ENCODE data around the gene ELK1.
"Not testable (repeated sequence)": the region's sequence is repeated elsewhere in the genome, so short reads cannot be mapped to it uniquely, and the experiment has no call there.

Gene ELK1, protein sequence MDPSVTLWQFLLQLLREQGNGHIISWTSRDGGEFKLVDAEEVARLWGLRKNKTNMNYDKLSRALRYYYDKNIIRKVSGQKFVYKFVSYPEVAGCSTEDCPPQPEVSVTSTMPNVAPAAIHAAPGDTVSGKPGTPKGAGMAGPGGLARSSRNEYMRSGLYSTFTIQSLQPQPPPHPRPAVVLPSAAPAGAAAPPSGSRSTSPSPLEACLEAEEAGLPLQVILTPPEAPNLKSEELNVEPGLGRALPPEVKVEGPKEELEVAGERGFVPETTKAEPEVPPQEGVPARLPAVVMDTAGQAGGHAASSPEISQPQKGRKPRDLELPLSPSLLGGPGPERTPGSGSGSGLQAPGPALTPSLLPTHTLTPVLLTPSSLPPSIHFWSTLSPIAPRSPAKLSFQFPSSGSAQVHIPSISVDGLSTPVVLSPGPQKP

DNA sequence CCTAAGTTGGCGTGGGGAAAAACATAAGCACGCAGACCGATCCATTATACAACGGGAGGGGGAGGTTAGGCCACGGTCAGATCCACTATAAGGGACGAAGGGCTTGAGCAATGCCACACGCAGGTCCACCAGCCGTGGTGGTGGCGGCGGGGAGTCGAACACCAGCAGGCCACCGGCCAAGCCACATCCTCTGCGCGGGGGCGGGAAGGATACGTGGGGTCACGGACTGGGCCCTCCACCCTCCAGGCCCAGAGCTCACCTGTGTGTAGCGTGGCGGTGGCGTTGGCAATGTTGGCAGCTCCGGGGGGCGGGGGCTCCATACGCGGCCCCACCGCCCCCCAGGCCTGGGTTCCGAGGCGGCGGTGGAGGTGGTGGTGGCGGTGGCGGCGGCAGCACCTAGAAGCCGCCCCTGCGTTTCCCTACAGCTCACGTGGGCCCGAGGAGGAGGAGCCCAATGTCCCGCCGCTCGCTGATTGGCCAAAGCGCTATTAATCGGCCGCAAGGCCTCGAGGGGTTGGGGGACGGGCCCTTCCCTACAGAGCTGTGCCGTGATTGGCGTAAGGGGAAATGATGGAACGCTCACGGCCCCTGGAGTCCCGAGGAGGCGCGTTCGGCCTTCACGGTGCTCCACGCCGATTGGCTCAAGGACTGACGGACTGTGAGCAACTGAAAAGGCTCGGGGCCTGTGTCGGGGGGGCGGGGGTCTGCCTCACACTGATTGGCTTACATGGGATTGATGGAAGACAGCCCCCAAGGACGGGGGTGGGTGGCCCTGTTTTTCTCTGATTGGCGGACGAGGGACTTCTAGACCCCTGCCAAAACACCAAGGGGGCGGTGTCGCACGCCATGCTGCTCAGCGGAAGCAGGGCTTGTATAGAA lies at the start of gene ELK1:
Gene ELK1, minus strand, starts transcription at position 400 of the 879 bp plus-strand sequence. CDS start 9,122 bp downstream, outside the sequence.
- H3K4me3 ChIP-seq (ENCODE audit: low read length in 2 of 2): peak within 1 kb of the TSS; percentile 79 to 81
- peaks cover 0 to 13% of the 10 kb centered on the region in 2 donors for H3K36me3 ChIP-seq (ENCODE audit: control insufficient read depth in 2 of 2, insufficient read depth in 2 of 2, low read length in 2 of 2)
- H3K27me3 ChIP-seq (ENCODE audit: control insufficient read depth in 2 of 2, insufficient read depth in 2 of 2, low read length in 2 of 2): no peaks in the 10 kb centered on the region
- peak within 1 kb of the TSS; percentile 76 to 77 for H3K9ac ChIP-seq (ENCODE audit: low read depth in 1 of 2, low read length in 2 of 2)
- H3K4me1 ChIP-seq (ENCODE audit: control insufficient read depth in 2 of 2, insufficient read depth in 2 of 2, low read length in 2 of 2): peaks cover 3 to 11% of the 10 kb centered on the region in 2 donors
- H3K27ac ChIP-seq (ENCODE audit: low read depth in 2 of 2, low read length in 2 of 2): peak within 1 kb of the TSS; percentile 79 to 84
- no peaks in the 10 kb centered on the region for H3K9me3 ChIP-seq (ENCODE audit: control insufficient read depth in 2 of 2, low read length in 2 of 2)

DNA sequence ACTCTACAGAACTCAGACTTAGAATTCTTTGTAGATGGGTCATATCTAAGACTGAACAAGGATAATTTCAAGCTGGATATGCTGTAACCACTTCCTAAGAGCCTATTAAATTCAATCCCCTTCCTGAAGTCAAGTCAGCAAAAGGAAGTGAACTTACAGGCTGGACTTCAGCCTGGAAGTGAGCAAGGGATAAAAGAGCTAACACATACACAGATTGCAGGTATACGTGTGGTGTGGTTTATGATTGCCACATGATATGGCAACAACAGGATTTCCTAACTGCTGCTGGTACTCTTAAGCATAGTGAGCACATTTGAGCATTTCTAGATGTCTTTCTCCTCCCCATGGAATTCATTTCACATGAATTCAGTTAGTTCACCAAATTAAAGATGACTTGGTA lies 46.8 kb upstream of the ELK1 start:
- no peak overlapping the region for H3K4me3 ChIP-seq (ENCODE audit: low read length in 2 of 2)
- no peak overlapping the region for H3K27ac ChIP-seq (ENCODE audit: low read depth in 2 of 2, low read length in 2 of 2)
- no peaks in the 10 kb centered on the region for H3K4me1 ChIP-seq (ENCODE audit: control insufficient read depth in 2 of 2, insufficient read depth in 2 of 2, low read length in 2 of 2)
- H3K27me3 ChIP-seq (ENCODE audit: control insufficient read depth in 2 of 2, insufficient read depth in 2 of 2, low read length in 2 of 2): peaks cover 0 to 3% of the 10 kb centered on the region in 2 donors
- H3K9ac ChIP-seq (ENCODE audit: low read depth in 1 of 2, low read length in 2 of 2): no peak overlapping the region
- no peaks in the 10 kb centered on the region for H3K36me3 ChIP-seq (ENCODE audit: control insufficient read depth in 2 of 2, insufficient read depth in 2 of 2, low read length in 2 of 2)
- H3K9me3 ChIP-seq (ENCODE audit: control insufficient read depth in 2 of 2, low read length in 2 of 2): no peaks in the 10 kb centered on the region

DNA sequence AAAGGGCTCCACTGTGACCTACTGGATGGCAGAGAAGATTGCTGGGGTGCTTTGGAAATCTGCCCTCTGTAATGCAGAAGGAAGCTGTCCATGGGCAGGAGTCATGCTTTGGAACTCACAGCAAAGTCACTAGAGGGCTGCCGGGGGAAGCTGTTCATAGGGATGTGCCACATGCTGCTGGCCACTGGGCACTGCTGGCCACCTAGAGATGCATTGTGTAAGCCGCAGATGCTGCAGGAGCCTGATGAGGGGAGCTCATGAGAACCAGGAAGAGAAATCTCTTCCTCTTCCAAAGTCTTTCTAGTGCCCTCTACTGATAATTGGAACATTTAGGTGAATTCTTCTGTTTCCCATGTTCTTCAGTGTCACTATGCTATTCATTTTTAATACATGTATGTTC lies 39.8 kb upstream of the ELK1 start:
- H3K4me1 ChIP-seq (ENCODE audit: control insufficient read depth in 2 of 2, insufficient read depth in 2 of 2, low read length in 2 of 2): no peaks in the 10 kb centered on the region
- H3K4me3 ChIP-seq (ENCODE audit: low read length in 2 of 2): no peak overlapping the region
- no peak overlapping the region for H3K27ac ChIP-seq (ENCODE audit: low read depth in 2 of 2, low read length in 2 of 2)
- no peaks in the 10 kb centered on the region for H3K36me3 ChIP-seq (ENCODE audit: control insufficient read depth in 2 of 2, insufficient read depth in 2 of 2, low read length in 2 of 2)
- no peak overlapping the region for H3K9ac ChIP-seq (ENCODE audit: low read depth in 1 of 2, low read length in 2 of 2)
- H3K27me3 ChIP-seq (ENCODE audit: control insufficient read depth in 2 of 2, insufficient read depth in 2 of 2, low read length in 2 of 2): peaks cover 0 to 10% of the 10 kb centered on the region in 2 donors
- no peaks in the 10 kb centered on the region for H3K9me3 ChIP-seq (ENCODE audit: control insufficient read depth in 2 of 2, low read length in 2 of 2)

DNA sequence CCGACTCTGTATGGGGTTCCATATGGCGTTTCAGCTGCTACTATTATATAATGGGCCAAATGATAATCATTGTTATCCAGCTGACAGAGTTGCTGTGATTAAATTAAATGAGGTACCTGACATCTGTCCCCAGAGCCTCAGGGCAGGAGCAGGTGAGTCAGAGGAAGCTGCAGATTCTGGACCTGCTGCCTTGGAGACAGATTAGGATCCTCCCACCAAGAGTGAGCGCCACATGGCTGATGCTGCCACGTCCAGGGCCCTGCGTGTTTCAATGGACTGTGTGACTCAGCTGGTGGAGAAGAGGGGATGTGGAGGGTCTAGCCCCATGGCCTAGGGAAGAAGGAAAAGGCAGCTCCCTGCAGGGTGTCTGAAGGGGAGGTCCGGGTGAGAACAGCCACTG lies 36.9 kb upstream of the ELK1 start:
- no peak overlapping the region for H3K4me3 ChIP-seq (ENCODE audit: low read length in 2 of 2)
- no peaks in the 10 kb centered on the region for H3K9me3 ChIP-seq (ENCODE audit: control insufficient read depth in 2 of 2, low read length in 2 of 2)

DNA sequence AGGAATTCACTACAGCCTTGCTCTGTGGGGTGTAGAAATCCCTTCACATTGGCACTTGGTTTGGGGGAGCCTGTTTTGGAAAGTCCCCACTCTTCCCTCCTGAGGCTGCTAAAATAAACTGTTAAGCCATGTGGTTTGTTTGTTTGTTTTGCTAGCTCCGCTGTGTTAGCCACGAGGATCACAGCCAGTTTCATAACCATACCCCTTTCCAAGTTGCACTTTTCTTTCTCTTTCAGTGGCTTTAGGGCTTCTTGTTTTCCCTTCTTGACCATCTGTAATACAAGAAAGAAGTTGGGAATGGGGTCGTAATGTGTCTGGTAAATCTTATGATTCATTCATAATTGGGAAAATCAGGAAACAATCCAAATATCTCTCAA lies 33.5 kb upstream of the ELK1 start:
- peaks cover 4 to 9% of the 10 kb centered on the region in 2 donors for H3K27me3 ChIP-seq (ENCODE audit: control insufficient read depth in 2 of 2, insufficient read depth in 2 of 2, low read length in 2 of 2)
- no peaks in the 10 kb centered on the region for H3K36me3 ChIP-seq (ENCODE audit: control insufficient read depth in 2 of 2, insufficient read depth in 2 of 2, low read length in 2 of 2)

More for the DNA sequence above, 36.9 kb upstream of the ELK1 start:
- H3K4me1 ChIP-seq (ENCODE audit: control insufficient read depth in 2 of 2, insufficient read depth in 2 of 2, low read length in 2 of 2): no peaks in the 10 kb centered on the region
- peaks cover 6 to 10% of the 10 kb centered on the region in 2 donors for H3K27me3 ChIP-seq (ENCODE audit: control insufficient read depth in 2 of 2, insufficient read depth in 2 of 2, low read length in 2 of 2)
- no peak overlapping the region for H3K27ac ChIP-seq (ENCODE audit: low read depth in 2 of 2, low read length in 2 of 2)
- no peak overlapping the region for H3K9ac ChIP-seq (ENCODE audit: low read depth in 1 of 2, low read length in 2 of 2)
- no peaks in the 10 kb centered on the region for H3K36me3 ChIP-seq (ENCODE audit: control insufficient read depth in 2 of 2, insufficient read depth in 2 of 2, low read length in 2 of 2)

DNA sequence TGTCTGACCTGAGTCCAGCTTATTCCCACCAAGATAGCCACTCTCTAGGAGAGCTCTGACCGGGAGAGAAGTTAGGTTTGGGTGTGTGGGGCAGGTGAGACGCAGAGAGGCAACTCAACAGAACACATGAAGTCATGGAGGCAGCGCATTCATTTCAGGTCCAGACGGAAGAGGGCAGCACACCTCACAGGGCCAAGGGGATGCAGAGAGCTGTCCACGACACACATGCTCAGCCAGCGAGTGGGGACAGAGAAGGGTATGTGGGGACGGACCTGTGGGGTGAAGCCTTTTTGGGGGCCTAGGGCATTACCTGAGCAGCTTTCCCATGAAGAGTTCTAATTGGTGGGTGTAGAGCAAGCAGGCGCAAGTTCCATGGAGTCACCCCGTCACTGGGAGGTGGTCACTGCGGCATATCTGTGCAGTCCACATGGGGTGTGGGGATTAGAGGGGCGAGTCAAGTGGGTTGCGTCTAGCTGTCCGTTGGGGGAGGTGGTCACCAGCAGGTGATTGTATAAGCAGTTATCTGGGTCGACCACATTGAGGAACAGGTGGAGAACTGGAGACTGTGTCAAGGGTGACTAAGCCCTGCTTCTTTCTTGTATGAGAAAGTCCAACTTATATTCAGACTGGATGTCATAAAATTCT lies 32.9 kb upstream of the ELK1 start:
- Histone ChIP-seq H3K9me3 (ENCODE audit: control insufficient read depth in 2 of 2, low read length in 2 of 2) (no peaks in the 10 kb centered on the region), H3K27ac (ENCODE audit: low read depth in 2 of 2, low read length in 2 of 2) (no peak overlapping the region), H3K36me3 (ENCODE audit: control insufficient read depth in 2 of 2, insufficient read depth in 2 of 2, low read length in 2 of 2) (no peaks in the 10 kb centered on the region), H3K4me1 (ENCODE audit: control insufficient read depth in 2 of 2, insufficient read depth in 2 of 2, low read length in 2 of 2) (no peaks in the 10 kb centered on the region), H3K4me3 (ENCODE audit: low read length in 2 of 2) (no peak overlapping the region), H3K27me3 (ENCODE audit: control insufficient read depth in 2 of 2, insufficient read depth in 2 of 2, low read length in 2 of 2) (peaks cover 4 to 13% of the 10 kb centered on the region in 2 donors), H3K9ac (ENCODE audit: low read depth in 1 of 2, low read length in 2 of 2) (no peak overlapping the region)

More for the DNA sequence above, 33.5 kb upstream of the ELK1 start:
- Histone ChIP-seq H3K4me3 (ENCODE audit: low read length in 2 of 2) (no peak overlapping the region), H3K27ac (ENCODE audit: low read depth in 2 of 2, low read length in 2 of 2) (no peak overlapping the region), H3K9ac (ENCODE audit: low read depth in 1 of 2, low read length in 2 of 2) (no peak overlapping the region), H3K4me1 (ENCODE audit: control insufficient read depth in 2 of 2, insufficient read depth in 2 of 2, low read length in 2 of 2) (no peaks in the 10 kb centered on the region), H3K9me3 (ENCODE audit: control insufficient read depth in 2 of 2, low read length in 2 of 2) (no peaks in the 10 kb centered on the region)

DNA sequence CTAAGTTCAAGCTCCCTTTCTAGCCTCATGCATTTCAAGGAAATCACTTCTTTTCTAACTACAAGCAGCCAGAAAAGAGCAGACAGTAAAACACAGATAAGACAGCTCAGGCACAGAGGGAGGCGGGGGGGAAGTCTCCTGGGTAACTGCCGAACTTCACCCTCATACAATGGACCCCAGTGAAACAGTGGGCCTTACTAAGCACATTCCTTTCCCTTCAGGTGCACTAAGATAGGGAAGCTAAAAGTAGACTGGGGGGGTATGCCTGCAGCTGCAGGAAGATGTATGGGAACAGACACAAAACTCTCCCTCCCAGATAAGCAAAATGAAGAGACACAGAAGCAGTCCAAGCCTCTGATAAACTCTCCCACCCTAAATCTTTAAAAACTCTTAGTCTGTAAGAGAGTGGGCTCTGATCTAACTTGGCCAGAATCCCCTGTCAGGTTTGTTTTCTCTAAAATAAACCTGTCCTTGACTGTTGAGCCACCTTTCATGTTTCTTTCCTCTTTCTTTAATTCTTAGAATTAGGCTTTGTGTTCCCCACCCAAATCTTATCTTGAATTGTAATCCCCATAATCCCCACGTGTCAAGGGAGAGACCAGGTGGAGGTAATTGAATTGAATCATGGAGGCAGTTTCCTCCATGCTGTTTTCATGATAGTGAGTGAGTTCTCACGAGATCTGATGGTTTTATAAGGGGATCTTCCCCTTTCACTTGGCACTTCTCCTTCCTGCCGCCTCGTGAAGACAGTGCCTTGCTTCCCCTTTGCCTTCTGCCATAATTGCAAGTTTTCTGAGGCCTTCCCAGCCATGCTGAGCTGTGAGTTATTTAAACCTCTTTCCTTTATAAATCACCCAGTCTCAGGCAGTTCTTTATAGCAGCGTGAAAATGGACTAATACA lies 25.8 kb upstream of the ELK1 start:
- H3K27ac ChIP-seq (ENCODE audit: low read depth in 2 of 2, low read length in 2 of 2); H3K9ac ChIP-seq (ENCODE audit: low read depth in 1 of 2, low read length in 2 of 2); H3K27me3 ChIP-seq (ENCODE audit: control insufficient read depth in 2 of 2, insufficient read depth in 2 of 2, low read length in 2 of 2); H3K4me3 ChIP-seq (ENCODE audit: low read length in 2 of 2); H3K9me3 ChIP-seq (ENCODE audit: control insufficient read depth in 2 of 2, low read length in 2 of 2); H3K36me3 ChIP-seq (ENCODE audit: control insufficient read depth in 2 of 2, insufficient read depth in 2 of 2, low read length in 2 of 2); H3K4me1 ChIP-seq (ENCODE audit: control insufficient read depth in 2 of 2, insufficient read depth in 2 of 2, low read length in 2 of 2): not testable (repeated sequence)

DNA sequence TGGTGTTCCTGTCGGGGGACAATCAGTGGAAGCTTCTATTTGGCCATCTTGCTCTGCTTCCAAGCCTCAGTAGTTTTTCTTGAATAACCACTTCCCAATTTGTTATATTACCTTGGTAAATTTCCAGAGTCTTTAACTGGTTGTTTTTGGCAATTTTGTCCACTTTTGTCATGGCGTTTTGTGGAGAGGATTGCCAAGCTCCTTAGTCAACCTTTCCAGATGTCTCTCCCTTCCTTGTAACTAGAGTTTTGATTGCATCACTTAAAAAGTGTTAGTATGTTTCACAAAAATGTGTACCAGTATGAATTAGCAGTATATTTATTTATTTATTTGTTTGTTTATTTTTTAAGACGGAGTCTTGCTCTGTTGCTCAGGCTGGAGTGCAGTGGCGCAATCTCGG lies 24.4 kb upstream of the ELK1 start:
- Histone ChIP-seq H3K27ac (ENCODE audit: low read depth in 2 of 2, low read length in 2 of 2) (no peak overlapping the region), H3K9ac (ENCODE audit: low read depth in 1 of 2, low read length in 2 of 2) (no peak overlapping the region), H3K36me3 (ENCODE audit: control insufficient read depth in 2 of 2, insufficient read depth in 2 of 2, low read length in 2 of 2) (no peaks in the 10 kb centered on the region), H3K27me3 (ENCODE audit: control insufficient read depth in 2 of 2, insufficient read depth in 2 of 2, low read length in 2 of 2) (peaks cover 0 to 4% of the 10 kb centered on the region in 2 donors), H3K9me3 (ENCODE audit: control insufficient read depth in 2 of 2, low read length in 2 of 2) (no peaks in the 10 kb centered on the region), H3K4me1 (ENCODE audit: control insufficient read depth in 2 of 2, insufficient read depth in 2 of 2, low read length in 2 of 2) (no peaks in the 10 kb centered on the region), H3K4me3 (ENCODE audit: low read length in 2 of 2) (no peak overlapping the region)

DNA sequence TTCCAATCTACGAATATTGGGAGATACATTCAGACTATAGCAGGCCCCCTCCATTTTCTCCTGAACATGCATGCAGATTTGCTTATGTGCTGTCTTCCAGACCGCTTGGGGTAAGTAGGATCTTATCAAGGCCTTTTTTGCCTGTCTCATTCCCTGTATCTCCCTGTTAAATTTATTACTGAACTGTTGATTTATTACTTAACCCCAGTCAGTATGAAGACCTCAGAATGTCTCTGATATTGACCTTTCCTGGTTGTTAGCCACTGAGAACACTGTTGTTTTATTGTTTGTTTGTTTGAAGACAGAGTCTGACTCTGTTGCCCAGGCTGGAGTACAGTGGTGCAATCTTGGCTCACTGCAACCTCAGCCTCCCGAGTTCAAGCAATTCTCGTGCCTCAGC lies 15.4 kb upstream of the ELK1 start:
- H3K4me1 ChIP-seq (ENCODE audit: control insufficient read depth in 2 of 2, insufficient read depth in 2 of 2, low read length in 2 of 2); H3K27ac ChIP-seq (ENCODE audit: low read depth in 2 of 2, low read length in 2 of 2); H3K4me3 ChIP-seq (ENCODE audit: low read length in 2 of 2); H3K9me3 ChIP-seq (ENCODE audit: control insufficient read depth in 2 of 2, low read length in 2 of 2); H3K36me3 ChIP-seq (ENCODE audit: control insufficient read depth in 2 of 2, insufficient read depth in 2 of 2, low read length in 2 of 2); H3K27me3 ChIP-seq (ENCODE audit: control insufficient read depth in 2 of 2, insufficient read depth in 2 of 2, low read length in 2 of 2); H3K9ac ChIP-seq (ENCODE audit: low read depth in 1 of 2, low read length in 2 of 2): not testable (repeated sequence)
